ENCODE results near the gene CANT1.
"Not testable (repeated sequence)": the region's sequence is repeated elsewhere in the genome, so short reads cannot be mapped to it uniquely, and the experiment has no call there.

The CANT1 gene

GRCh38 chr17:78947235-78948149, 62.1 kb downstream of the CANT1 start:
- H3K9ac ChIP-seq (ENCODE audit: low read depth, low read length): no peak overlapping the region
- no peaks in the 10 kb centered on the region for H3K27me3 ChIP-seq (ENCODE audit: insufficient read depth, low read length)
- no peak overlapping the region for H3K4me3 ChIP-seq (ENCODE audit: low read length)
- 81% methylated on average over 17 of the region's 18 CpGs for WGBS
- peaks cover 13% of the 10 kb centered on the region for H3K9me3 ChIP-seq (ENCODE audit: insufficient read depth, low read depth, low read length)
- H3K4me1 ChIP-seq (ENCODE audit: insufficient read depth, low read length): no peaks in the 10 kb centered on the region; the same call in 1 of the 2 replicates
- H3K27ac ChIP-seq (ENCODE audit: low read depth, low read length): no peak overlapping the region
- H3K36me3 ChIP-seq (ENCODE audit: insufficient read depth, low read length): no peaks in the 10 kb centered on the region

DNA sequence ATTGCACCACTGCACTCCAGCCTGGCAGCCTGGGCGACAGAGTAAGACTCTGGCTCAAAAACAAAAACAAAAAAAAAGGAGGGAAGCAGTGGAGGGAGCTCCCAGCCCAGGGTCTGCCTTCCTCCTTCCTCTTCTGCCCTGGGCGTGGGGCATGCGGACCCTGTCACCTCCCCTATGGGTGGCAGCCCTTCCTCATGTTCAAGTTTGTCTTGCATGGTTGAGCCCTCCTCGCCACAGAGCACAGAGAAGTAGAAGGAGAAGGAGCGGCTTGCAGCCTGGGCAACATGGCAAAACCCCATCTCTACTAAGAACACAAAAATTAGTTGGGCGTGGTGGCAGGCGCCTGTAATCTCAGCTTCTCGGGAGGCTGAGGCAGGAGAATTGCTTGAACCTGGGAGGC, 62.9 kb downstream of the CANT1 start:
- 93% methylated on average over 7 of the region's 8 CpGs for WGBS
- Histone ChIP-seq H3K36me3 (ENCODE audit: insufficient read depth, low read length) (no peaks in the 10 kb centered on the region), H3K9me3 (ENCODE audit: insufficient read depth, low read depth, low read length) (peaks cover 13% of the 10 kb centered on the region), H3K4me3 (ENCODE audit: low read length) (no peak overlapping the region), H3K4me1 (ENCODE audit: insufficient read depth, low read length) (no peaks in the 10 kb centered on the region; the same call in 1 of the 2 replicates), H3K9ac (ENCODE audit: low read depth, low read length) (no peak overlapping the region), H3K27ac (ENCODE audit: low read depth, low read length) (no peak overlapping the region), H3K27me3 (ENCODE audit: insufficient read depth, low read length) (no peaks in the 10 kb centered on the region)

DNA sequence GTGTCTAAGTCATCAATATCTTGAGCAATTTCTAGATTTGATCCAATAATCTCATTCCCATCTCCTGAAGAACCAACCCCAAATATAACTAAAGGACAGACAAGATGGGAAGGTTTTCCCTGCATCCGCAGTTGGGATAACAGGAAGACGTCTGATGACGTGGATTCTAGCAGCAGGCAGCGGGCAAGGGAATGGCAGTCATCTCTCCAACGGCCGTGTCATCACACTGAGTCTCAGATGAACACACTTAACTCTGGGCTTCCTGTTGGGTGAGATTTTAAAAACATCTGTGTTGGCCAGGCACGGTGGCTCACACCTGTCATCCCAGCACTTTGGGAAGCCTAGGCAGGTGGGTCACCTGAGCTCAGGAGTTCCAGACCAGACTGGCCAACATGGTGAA, 63.4 kb downstream of the CANT1 start:
- Histone ChIP-seq H3K4me3 (ENCODE audit: low read length) (no peak overlapping the region), H3K27me3 (ENCODE audit: insufficient read depth, low read length) (no peaks in the 10 kb centered on the region), H3K9ac (ENCODE audit: low read depth, low read length) (no peak overlapping the region), H3K36me3 (ENCODE audit: insufficient read depth, low read length) (no peaks in the 10 kb centered on the region), H3K4me1 (ENCODE audit: insufficient read depth, low read length) (no peaks in the 10 kb centered on the region; the same call in 1 of the 2 replicates), H3K9me3 (ENCODE audit: insufficient read depth, low read depth, low read length) (peaks cover 13% of the 10 kb centered on the region), H3K27ac (ENCODE audit: low read depth, low read length) (no peak overlapping the region)
- WGBS: 89% methylated on average over 7 of the region's 7 CpGs

DNA sequence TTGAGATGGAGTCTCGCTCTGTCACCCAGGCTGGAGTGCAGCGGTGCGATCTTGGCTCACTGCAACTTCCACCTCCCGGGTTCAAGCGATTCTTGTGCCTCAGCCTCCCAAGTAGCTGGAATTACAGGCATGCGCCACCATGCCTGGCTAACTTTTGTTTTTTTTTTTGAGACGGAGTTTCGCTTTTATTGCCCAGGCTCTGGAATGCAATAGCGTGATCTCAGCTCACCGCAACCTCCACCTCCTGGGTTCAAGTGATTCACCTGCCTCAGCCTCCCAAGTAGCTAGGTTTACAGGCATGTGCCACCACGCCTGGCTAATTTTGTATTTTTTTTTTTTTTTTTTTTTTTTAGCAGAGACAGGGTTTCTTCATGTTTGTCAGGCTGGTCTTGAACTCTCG, 64.1 kb downstream of the CANT1 start:
- not testable (repeated sequence) for H3K27ac ChIP-seq (ENCODE audit: low read depth, low read length); H3K9me3 ChIP-seq (ENCODE audit: insufficient read depth, low read depth, low read length); H3K4me3 ChIP-seq (ENCODE audit: low read length); H3K9ac ChIP-seq (ENCODE audit: low read depth, low read length); H3K4me1 ChIP-seq (ENCODE audit: insufficient read depth, low read length); H3K27me3 ChIP-seq (ENCODE audit: insufficient read depth, low read length); H3K36me3 ChIP-seq (ENCODE audit: insufficient read depth, low read length)
- WGBS: 96% methylated on average over 11 of the region's 12 CpGs

- H3K4me3 ChIP-seq (ENCODE audit: low read length): no peak overlapping the region
- no peaks in the 10 kb centered on the region; the same call in 1 of the 2 replicates for H3K4me1 ChIP-seq (ENCODE audit: insufficient read depth, low read length)
- H3K36me3 ChIP-seq (ENCODE audit: insufficient read depth, low read length): no peaks in the 10 kb centered on the region
- H3K27ac ChIP-seq (ENCODE audit: low read depth, low read length): no peak overlapping the region
- WGBS: 91% methylated on average over 10 of the region's 10 CpGs
- no peak overlapping the region for H3K9ac ChIP-seq (ENCODE audit: low read depth, low read length)
- 0 out of 2 replicates have a peak, but pooled peaks cover 1% of the 10 kb centered on the region for H3K9me3 ChIP-seq (ENCODE audit: insufficient read depth, low read depth, low read length)
- no peaks in the 10 kb centered on the region for H3K27me3 ChIP-seq (ENCODE audit: insufficient read depth, low read length)
These were observed 64.6 kb downstream of the CANT1 start for GRCh38 chr17:78944956-78945355.

DNA sequence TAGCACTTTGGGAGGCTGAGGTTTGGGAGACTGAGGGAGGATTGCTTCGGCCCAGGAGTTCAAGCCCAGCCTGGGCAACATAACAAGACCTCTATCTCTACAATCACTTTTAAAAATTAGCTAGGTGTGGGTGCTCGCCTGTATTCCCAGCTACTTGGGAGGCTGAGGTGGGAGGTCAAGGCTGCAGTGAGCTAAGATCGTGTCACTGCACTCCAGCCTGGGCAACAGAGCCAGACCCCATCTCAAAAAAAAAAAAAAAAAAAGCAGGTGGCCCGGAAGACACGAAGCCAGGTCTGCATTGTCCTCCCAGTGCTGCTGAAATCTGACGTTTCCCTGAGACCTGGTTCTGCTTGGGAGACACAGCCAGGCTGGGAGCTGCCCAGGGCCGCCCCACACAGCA, 65.5 kb downstream of the CANT1 start:
- 92% methylated on average over 5 of the region's 7 CpGs for WGBS
- no peaks in the 10 kb centered on the region for H3K9me3 ChIP-seq (ENCODE audit: insufficient read depth, low read depth, low read length)
- no peaks in the 10 kb centered on the region; the same call in 1 of the 2 replicates for H3K4me1 ChIP-seq (ENCODE audit: insufficient read depth, low read length)
- H3K27ac ChIP-seq (ENCODE audit: low read depth, low read length): no peak overlapping the region
- no peak overlapping the region for H3K4me3 ChIP-seq (ENCODE audit: low read length)
- no peaks in the 10 kb centered on the region for H3K27me3 ChIP-seq (ENCODE audit: insufficient read depth, low read length)
- H3K9ac ChIP-seq (ENCODE audit: low read depth, low read length): no peak overlapping the region
- H3K36me3 ChIP-seq (ENCODE audit: insufficient read depth, low read length): no peaks in the 10 kb centered on the region
